Bladder microvascular endothelial cell (primary cell): Measurements from ENCODE around the gene LIMA1. TPM values are rescaled to one million over a fixed set of nuclear protein-coding genes. Genes with fewer than 3 reads are reported as not detected.

Experiments
- total RNA-seq: library from RNA; depleted of rRNA; stranded (reverse); fragments of >200 nt; gene quantifications from 2 replicates; pipeline ENCODE4 v1.2.3, GENCODE V29; 2014

The LIMA1 gene
- total RNA-seq = 30.6 and 89.7 TPM in 2 replicates

DNA sequence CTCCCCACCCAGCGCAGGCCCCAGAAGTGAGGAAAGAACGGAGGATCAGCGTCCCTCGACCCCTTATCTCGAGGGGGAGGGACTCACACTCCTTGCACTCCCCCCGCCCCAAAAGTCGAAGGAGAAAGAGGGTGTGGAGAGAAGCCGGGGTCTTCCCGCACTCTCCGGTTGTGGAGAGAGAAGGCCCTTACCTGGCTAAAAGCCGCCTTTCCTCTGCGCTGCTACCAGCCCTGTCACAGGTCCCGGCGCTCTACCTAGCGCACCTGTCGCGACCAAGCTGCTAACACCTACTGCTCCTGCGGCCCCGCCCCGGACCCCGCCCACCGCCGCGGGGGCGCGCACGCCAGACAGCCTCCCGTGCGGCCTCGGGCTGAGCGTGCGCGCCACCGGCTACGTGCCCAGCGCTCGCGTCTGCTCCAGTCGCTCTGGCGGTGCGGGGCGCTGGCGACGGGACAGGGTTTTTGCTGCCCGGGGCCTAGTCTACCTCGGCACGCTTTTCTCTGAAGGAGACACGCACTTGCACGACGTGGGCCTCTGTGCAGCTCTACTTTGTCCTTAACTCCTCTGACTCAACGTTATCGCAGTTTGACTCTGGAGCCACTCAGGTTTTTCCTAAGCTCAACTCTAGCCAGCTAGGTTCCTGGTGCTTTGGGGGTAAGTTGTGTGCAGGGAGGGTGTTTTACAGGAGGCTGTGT, at the start of gene LIMA1:
LIMA1 (minus strand) TSS at position 292 of the 695 bp plus-strand sequence. CDS start 34,769 bp downstream, outside the sequence.

DNA sequence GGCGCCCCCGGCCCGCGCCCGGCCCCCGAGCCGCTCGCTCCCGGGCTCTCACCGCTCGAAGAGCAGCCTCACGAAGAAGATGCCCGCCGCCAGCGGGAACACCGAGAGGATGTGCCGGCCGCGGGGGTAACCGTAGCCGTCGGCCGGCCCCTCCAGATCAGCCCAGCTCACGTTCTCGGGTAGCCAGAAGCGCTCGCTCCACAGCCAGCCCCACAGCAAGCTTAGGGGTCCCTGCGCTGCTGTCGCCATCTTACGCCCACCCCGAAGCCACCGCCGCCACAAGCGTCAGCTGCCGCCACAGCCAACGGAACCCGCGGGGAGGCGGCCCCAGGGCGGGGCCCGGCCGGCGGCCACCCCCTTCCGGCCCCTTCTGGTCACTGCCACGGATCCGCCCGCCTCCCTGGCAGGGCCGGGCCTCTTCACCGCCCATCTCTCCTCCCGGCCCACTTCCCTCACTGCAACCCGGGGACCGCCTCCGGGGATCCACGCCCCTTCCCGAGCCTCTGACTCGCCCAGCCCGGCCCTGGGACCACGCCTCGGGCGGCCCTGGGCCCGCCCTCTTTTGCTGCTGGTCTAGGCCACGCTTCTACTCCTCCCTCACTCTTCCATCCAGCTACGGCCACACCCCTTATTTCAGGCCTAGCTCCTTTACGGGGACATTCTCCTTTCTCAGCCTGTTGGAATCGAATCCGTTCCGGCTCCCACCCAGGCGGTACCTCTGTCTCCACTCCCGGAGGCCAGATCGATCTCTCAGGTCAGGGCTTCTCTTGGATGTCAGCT, 116.1 kb downstream of the LIMA1 start, which contains the start of gene CERS5:
CERS5 (minus strand) TSS at position 321 of the 780 bp plus-strand sequence; CDS start at position 249, 72 bp downstream.

Other genes with a start within 250 kb of the LIMA1 start
- gene ASIC1, start 225.9 kb downstream of the LIMA1 start, total RNA-seq = 0.13 and 0.16 TPM in 2 replicates
- gene SMARCD1, start 198.2 kb downstream of the LIMA1 start, total RNA-seq = 43.1 and 62.9 TPM in 2 replicates
- not detected in 2 replicates for gene GPD1, start 179.5 kb downstream of the LIMA1 start, total RNA-seq
- 30.6 and 40.3 TPM in 2 replicates for gene COX14, start 171.3 kb downstream of the LIMA1 start, total RNA-seq
- gene CERS5, start 116.2 kb downstream of the LIMA1 start, total RNA-seq = 35.6 and 53.9 TPM in 2 replicates
- gene FAM186A, start 113.1 kb upstream of the LIMA1 start, total RNA-seq = not detected in 2 replicates
- 24.9 and 76.3 TPM in 2 replicates for gene LARP4, start 117.4 kb upstream of the LIMA1 start, total RNA-seq
- gene DIP2B, start 221.5 kb upstream of the LIMA1 start, total RNA-seq = 20.2 and 41.0 TPM in 2 replicates